Parathyroid adenoma (tissue), 2 donors: ENCODE data around the gene GFY.
A peak's percentile ranks its signal among the peaks of the same experiment; 100 is the strongest.

Experiments used
- H2AFZ ChIP-seq: fragments of 300-600 bp; sonication (generic); one replicate; pipeline ENCODE4 v1.7.0; 2017; ENCODE audit warnings: antibody characterized with exemption, mild to moderate bottlenecking
- H3K27ac ChIP-seq: fragments of 300-600 bp; sonication (generic); one replicate; pipeline ENCODE4 v1.7.0; 2017
- H3K27me3 ChIP-seq: fragments of 300-600 bp; sonication (generic); one replicate; pipeline ENCODE4 v1.7.0; 2017; ENCODE audit warnings: low read length; ENCODE audit not compliant: control insufficient read depth, insufficient read depth
- H3K36me3 ChIP-seq: fragments of 300-600 bp; sonication (generic); one replicate; pipeline ENCODE4 v1.7.0; 2017; ENCODE audit warnings: low read length; ENCODE audit not compliant: control insufficient read depth, insufficient read depth
- H3K4me1 ChIP-seq: fragments of 300-600 bp; sonication (generic); one replicate; pipeline ENCODE4 v1.7.0; 2017; ENCODE audit warnings: control low read depth
- H3K4me2 ChIP-seq: fragments of 300-600 bp; sonication (generic); one replicate; pipeline ENCODE4 v1.7.0; 2017; ENCODE audit warnings: low read length
- H3K4me3 ChIP-seq: fragments of 300-600 bp; sonication (generic); one replicate; pipeline ENCODE4 v1.7.0; 2017; ENCODE audit warnings: low read depth, low read length
- H3K79me2 ChIP-seq: fragments of 300-600 bp; sonication (generic); one replicate; pipeline ENCODE4 v1.7.0; 2017; ENCODE audit warnings: control low read depth
- H3K9ac ChIP-seq: fragments of 300-600 bp; sonication (generic); one replicate; pipeline ENCODE4 v1.7.0; 2017; ENCODE audit warnings: mild to moderate bottlenecking
- H3K9me3 ChIP-seq: fragments of 300-600 bp; sonication (generic); one replicate; pipeline ENCODE4 v1.7.0; 2017; ENCODE audit warnings: low read length; ENCODE audit not compliant: control insufficient read depth
- TF ChIP-seq, protein P1 (sequence below): fragments of 300-600 bp; sonication (generic); IDR thresholded peaks from one replicate; pipeline ENCODE4 v1.7.0; 2017; ENCODE audit warnings: antibody characterized with exemption, mild to moderate bottlenecking
- donor health status: primary hyperparathyroidism.

The GFY gene

DNA sequence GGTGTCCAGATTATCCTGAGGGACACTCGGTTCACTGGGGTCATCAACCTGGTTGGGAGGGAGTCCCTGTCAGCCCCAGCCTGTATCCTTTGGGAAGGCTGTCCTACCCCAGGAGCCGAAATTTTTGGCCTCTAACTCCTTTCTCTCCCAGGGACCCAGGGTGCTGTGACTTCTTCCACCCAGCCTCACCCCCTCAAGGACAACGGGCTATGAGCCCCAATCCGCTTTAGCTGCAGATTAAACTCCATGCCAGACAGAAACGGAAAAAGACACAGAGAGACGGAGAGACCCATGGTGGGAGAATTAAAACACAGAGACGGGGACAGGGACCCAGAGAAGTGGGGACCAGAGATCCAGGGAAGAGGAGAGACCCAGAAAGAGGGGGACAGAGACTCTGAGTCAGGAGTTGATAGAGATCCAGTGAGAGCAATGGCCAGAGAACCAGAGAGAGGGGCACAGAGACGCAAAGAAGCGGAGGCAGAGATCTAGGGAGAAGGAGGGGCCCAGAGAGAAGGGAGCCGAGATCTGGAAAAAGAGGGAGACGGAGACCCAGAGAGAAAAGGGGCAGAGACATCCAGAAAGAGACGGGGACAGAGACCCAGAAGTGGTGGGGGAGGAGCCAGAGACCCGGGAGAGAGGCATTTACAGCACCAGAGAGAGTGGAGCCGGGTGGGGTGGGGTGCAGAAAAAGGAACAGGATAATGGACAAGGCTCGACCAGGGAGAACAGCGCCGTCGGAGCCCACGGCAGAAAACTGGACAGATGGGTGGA is 15.4 kb downstream of the GFY start:
- Histone ChIP-seq H2AFZ (no peak overlapping the region), H3K36me3 (no peaks in the 10 kb centered on the region), H3K4me2 (no peak overlapping the region), H3K27me3 (peaks cover 4% of the 10 kb centered on the region), H3K4me3 (no peak overlapping the region), H3K27ac (no peak overlapping the region), H3K4me1 (no peaks in the 10 kb centered on the region), H3K79me2 (no peaks in the 10 kb centered on the region), H3K9ac (no peak overlapping the region), H3K9me3 (no peaks in the 10 kb centered on the region)
- TF ChIP-seq, protein P1, sequence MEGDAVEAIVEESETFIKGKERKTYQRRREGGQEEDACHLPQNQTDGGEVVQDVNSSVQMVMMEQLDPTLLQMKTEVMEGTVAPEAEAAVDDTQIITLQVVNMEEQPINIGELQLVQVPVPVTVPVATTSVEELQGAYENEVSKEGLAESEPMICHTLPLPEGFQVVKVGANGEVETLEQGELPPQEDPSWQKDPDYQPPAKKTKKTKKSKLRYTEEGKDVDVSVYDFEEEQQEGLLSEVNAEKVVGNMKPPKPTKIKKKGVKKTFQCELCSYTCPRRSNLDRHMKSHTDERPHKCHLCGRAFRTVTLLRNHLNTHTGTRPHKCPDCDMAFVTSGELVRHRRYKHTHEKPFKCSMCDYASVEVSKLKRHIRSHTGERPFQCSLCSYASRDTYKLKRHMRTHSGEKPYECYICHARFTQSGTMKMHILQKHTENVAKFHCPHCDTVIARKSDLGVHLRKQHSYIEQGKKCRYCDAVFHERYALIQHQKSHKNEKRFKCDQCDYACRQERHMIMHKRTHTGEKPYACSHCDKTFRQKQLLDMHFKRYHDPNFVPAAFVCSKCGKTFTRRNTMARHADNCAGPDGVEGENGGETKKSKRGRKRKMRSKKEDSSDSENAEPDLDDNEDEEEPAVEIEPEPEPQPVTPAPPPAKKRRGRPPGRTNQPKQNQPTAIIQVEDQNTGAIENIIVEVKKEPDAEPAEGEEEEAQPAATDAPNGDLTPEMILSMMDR = no peak

DNA sequence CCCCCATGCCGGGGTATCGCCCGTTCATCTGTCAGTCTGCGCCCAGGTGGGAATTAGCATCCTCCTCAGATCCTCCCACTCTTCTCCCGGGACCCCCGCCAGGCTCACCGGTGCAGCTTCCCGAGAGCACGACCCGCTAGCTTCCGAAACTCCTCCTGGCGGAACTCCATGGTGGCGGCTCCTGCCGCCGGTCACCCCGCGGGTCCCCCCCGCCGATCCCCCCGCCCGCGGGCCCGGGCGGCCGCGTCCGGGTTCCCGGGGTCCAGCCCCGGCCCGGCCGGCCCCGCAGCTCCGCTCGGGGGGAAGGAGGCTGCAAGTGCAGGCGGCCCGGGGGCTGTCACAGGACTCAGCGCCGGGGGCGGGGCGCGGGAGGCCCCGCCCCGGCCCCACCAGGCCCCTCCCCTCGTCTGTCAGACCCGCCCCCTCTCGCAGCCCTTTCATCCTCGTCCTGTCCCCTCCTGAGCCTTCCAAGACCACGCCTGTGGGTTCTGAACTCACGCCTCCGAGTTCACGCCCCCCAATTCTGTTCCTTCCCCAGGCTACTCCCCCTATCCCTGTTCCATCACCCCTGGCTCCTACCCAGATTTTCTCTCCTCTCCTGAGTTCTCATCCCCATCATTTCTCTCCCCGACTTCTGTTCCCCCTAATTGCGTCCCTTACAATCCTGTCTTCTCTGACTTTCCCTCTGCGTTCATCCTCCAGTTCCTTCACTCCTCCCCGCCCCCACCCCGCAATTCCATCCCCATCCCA is 16.2 kb downstream of the GFY start, which contains the start of gene SLC17A7:
SLC17A7 (minus strand) TSS at position 318 of the 750 bp plus-strand sequence; CDS start at position 170, 148 bp downstream.
- TF ChIP-seq, protein P1 = no peak
- Histone ChIP-seq H3K27me3 (peaks cover 4% of the 10 kb centered on the region), H3K79me2 (no peaks in the 10 kb centered on the region), H3K4me1 (no peaks in the 10 kb centered on the region), H3K9ac (no peak within 1 kb of the TSS), H3K4me3 (peak within 1 kb of the TSS; percentile 9), H3K27ac (no peak within 1 kb of the TSS), H2AFZ (no peak within 1 kb of the TSS), H3K36me3 (no peaks in the 10 kb centered on the region), H3K4me2 (peak within 1 kb of the TSS; percentile 97), H3K9me3 (no peaks in the 10 kb centered on the region)

DNA sequence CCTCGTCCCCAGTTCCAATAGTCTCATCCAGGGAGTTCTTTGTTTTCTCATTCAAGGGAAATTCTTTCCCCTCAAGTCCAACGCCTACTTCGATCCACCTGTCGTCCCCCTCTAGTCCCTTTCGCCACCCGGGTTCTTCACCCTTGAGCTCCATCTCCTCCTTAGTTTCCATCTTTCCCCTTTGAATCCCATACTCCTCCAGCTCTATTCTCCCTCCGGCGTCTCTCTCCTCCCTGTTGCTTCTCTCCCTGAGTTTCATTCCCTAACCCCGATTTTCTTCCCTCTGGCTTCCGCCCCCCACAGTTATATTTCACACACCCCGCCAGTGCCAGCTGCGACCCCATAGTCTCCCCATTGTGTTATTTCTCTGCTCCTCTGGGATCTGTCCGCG is 16.8 kb downstream of the GFY start:
- H3K4me1 ChIP-seq = no peaks in the 10 kb centered on the region
- H3K27ac ChIP-seq = no peak overlapping the region
- no peak overlapping the region for H2AFZ ChIP-seq
- peak overlapping the region; percentile 9 for H3K4me3 ChIP-seq
- H3K79me2 ChIP-seq = no peaks in the 10 kb centered on the region
- no peak overlapping the region for H3K9ac ChIP-seq
- H3K27me3 ChIP-seq = peaks cover 4% of the 10 kb centered on the region
- peak overlapping the region; percentile 97 for H3K4me2 ChIP-seq
- H3K9me3 ChIP-seq = no peaks in the 10 kb centered on the region
- TF ChIP-seq, protein P1 = no peak
- no peaks in the 10 kb centered on the region for H3K36me3 ChIP-seq

DNA sequence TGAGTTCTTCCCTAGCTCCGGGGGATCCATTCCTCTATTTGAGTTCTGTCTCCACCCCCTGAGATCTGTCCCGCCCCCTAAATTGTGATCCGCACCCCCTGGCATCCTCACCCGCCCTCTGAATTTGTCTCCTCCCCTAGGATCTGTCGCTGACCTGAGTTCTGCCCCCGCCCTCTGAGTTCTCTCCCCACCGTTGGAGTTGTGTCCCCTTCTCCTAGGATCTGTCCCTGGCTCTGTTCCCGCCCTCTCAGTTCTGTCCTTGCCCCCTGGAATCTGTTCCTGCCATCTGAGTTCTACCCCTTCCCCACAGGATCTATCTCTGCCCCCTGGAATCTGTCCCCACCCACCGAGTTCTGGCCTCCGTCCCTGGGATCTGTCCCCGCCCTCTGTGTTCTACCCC is 17.2 kb downstream of the GFY start:
- H3K27ac ChIP-seq = no peak overlapping the region
- H3K4me3 ChIP-seq = peak overlapping the region; percentile 9

More for the DNA sequence above, 17.2 kb downstream of the GFY start:
- Histone ChIP-seq H3K4me2 (peak overlapping the region; percentile 97), H3K4me1 (no peaks in the 10 kb centered on the region), H3K27me3 (peaks cover 4% of the 10 kb centered on the region), H3K9me3 (no peaks in the 10 kb centered on the region), H3K79me2 (no peaks in the 10 kb centered on the region), H3K36me3 (no peaks in the 10 kb centered on the region), H2AFZ (no peak overlapping the region), H3K9ac (no peak overlapping the region)
- TF ChIP-seq, protein P1 = no peak
